IMR-90 (cell line): Measurements from ENCODE around the gene INO80E. TPM values are rescaled to one million over a fixed set of nuclear protein-coding genes. Genes with fewer than 3 reads are reported as not detected.
"Not testable (repeated sequence)": the region's sequence is repeated elsewhere in the genome, so short reads cannot be mapped to it uniquely, and the experiment has no call there.

Source experiments
- ATAC-seq: fragments of 200-7000 bp; cut with Tn5 transposase; 2 replicates; pipeline ENCODE4 v1.9.1; 2020; ENCODE audit warnings: low read depth, mild to moderate bottlenecking, moderate library complexity
- BruUV-seq: library from RNA; stranded (reverse); fragments of 400-500 nt; replicated peaks from 2 replicates; lab custom pipeline; 2021; lab: Mats Ljungman, UMichigan
- CTCF ChIA-PET: fragments of 300-600 bp; formaldehyde crosslinking; extraction: SDS; loops from one replicate; lab custom pipeline; 2021; ENCODE audit warnings: antibody characterized with exemption; lab: Yijun Ruan, JAX
- POLR2A ChIA-PET: fragments of 300-600 bp; sonication (Branson Sonifier 250); formaldehyde crosslinking; loops from one replicate; lab custom pipeline; 2022; ENCODE audit warnings: antibody characterized with exemption; ENCODE audit not compliant: unreplicated experiment; lab: Charles Lee
- DNase-seq: peaks from one replicate; pipeline ENCODE4 v3.0.0; 2013
- H2AFZ ChIP-seq: replicated peaks from 2 replicates; pipeline ENCODE3; 2013; ENCODE audit warnings: low read length, mild to moderate bottlenecking; ENCODE audit not compliant: poor library complexity
- H2AK5ac ChIP-seq: 2 replicates; pipeline ENCODE4 v1.6.1; 2013; ENCODE audit warnings: low read depth, low read length, inconsistent platforms
- H2AK9ac ChIP-seq: replicated peaks from 2 replicates; pipeline ENCODE3; 2013; ENCODE audit warnings: mild to moderate bottlenecking, low read depth, low read length, moderate library complexity; ENCODE audit not compliant: poor library complexity
- H2BK120ac ChIP-seq: 2 replicates; pipeline ENCODE4 v1.6.1; 2013; ENCODE audit warnings: low read depth, low read length, inconsistent platforms
- H2BK15ac ChIP-seq: 3 replicates; pipeline ENCODE4 v1.6.1; 2013; ENCODE audit warnings: low read depth, low read length, inconsistent platforms
- H2BK20ac ChIP-seq: 2 replicates; pipeline ENCODE4 v1.6.1; 2013; ENCODE audit warnings: low read depth, mild to moderate bottlenecking, inconsistent platforms, low read length, moderate library complexity
- H2BK5ac ChIP-seq: 2 replicates; pipeline ENCODE4 v1.6.1; 2013; ENCODE audit warnings: mild to moderate bottlenecking, low read depth, low read length, inconsistent platforms; ENCODE audit not compliant: poor library complexity, severe bottlenecking
- H3K14ac ChIP-seq: replicated peaks from 2 replicates; pipeline ENCODE4 v1.6.1; 2013; ENCODE audit warnings: low read depth, low read length, inconsistent platforms
- H3K18ac ChIP-seq: 2 replicates; pipeline ENCODE4 v1.6.1; 2013; ENCODE audit warnings: low read depth, low read length, control low read depth
- H3K23ac ChIP-seq: 2 replicates; pipeline ENCODE4 v1.6.1; 2013; ENCODE audit warnings: low read depth, low read length, inconsistent platforms
- H3K27ac ChIP-seq: 2 replicates; pipeline ENCODE4 v1.5.1; 2013; ENCODE audit warnings: mild to moderate bottlenecking, control low read depth, low read length; ENCODE audit not compliant: insufficient read depth
- H3K27me3 ChIP-seq: 2 replicates; pipeline ENCODE4 v1.6.1; 2013; ENCODE audit warnings: low read length; ENCODE audit not compliant: control insufficient read depth, insufficient read depth
- H3K36me3 ChIP-seq: 2 replicates; pipeline ENCODE4 v1.6.1; 2013; ENCODE audit warnings: low read length, mixed read lengths; ENCODE audit not compliant: control insufficient read depth, insufficient read depth
- H3K4ac ChIP-seq: 2 replicates; pipeline ENCODE4 v1.6.1; 2013; ENCODE audit warnings: low read depth, low read length, inconsistent platforms
- H3K4me1 ChIP-seq: 2 replicates; pipeline ENCODE4 v1.6.1; 2013; ENCODE audit warnings: low read length, mixed read lengths; ENCODE audit not compliant: control insufficient read depth, insufficient read depth
- H3K4me2 ChIP-seq: 2 replicates; pipeline ENCODE4 v1.6.1; 2013; ENCODE audit warnings: low read depth, mild to moderate bottlenecking, control low read depth, low read length, moderate library complexity
- H3K4me3 ChIP-seq: 2 replicates; pipeline ENCODE4 v1.5.1; 2013; ENCODE audit warnings: low read depth, mild to moderate bottlenecking, control low read depth, low read length, moderate library complexity; ENCODE audit not compliant: insufficient read depth
- H3K56ac ChIP-seq: 2 replicates; pipeline ENCODE4 v1.6.1; 2013; ENCODE audit warnings: low read length, inconsistent platforms; ENCODE audit not compliant: insufficient read depth; ENCODE audit errors: extremely low read depth
- H3K79me1 ChIP-seq, 2 experiments: 2 replicates each; pipeline ENCODE4 v1.6.1; 2013; ENCODE audit warnings: low read length in 2 of 2, inconsistent platforms in 1 of 2, low read depth in 1 of 2
- H3K9ac ChIP-seq: 2 replicates; pipeline ENCODE4 v1.6.1; 2013; ENCODE audit warnings: low read depth, low read length, control low read depth
- H3K9me1 ChIP-seq: 2 replicates; pipeline ENCODE4 v1.6.1; 2013; ENCODE audit warnings: low read length, inconsistent platforms; ENCODE audit not compliant: insufficient read depth
- H3K9me3 ChIP-seq: 2 replicates; pipeline ENCODE4 v1.6.1; 2013; ENCODE audit warnings: low read length; ENCODE audit not compliant: control insufficient read depth, insufficient read depth
- H4K20me1 ChIP-seq: 2 replicates; pipeline ENCODE4 v1.6.1; 2013; ENCODE audit warnings: low read length, inconsistent platforms; ENCODE audit not compliant: insufficient read depth
- H4K5ac ChIP-seq: 2 replicates; pipeline ENCODE4 v1.6.1; 2013; ENCODE audit warnings: mild to moderate bottlenecking, low read depth, low read length, control low read depth
- H4K8ac ChIP-seq, 2 experiments: 2 replicates each; pipeline ENCODE4 v1.6.1; 2013; ENCODE audit warnings: low read depth in 2 of 2, low read length in 2 of 2, control low read depth in 1 of 2, inconsistent platforms in 1 of 2
- H4K91ac ChIP-seq: 2 replicates; pipeline ENCODE4 v1.6.1; 2013; ENCODE audit warnings: low read depth, low read length, inconsistent platforms; ENCODE audit not compliant: insufficient read depth
- BHLHE40 ChIP-seq: fragments of 150-350 bp; IDR thresholded peaks from 2 replicates; pipeline ENCODE4 v1.6.1; 2016; ENCODE audit warnings: mild to moderate bottlenecking, low read depth, low read length
- RFX5 ChIP-seq: IDR thresholded peaks from 2 replicates; pipeline ENCODE4 v1.8.0; 2012; ENCODE audit warnings: low read depth, mild to moderate bottlenecking, low read length, moderate library complexity
- SMC3 ChIP-seq: fragments of 150-350 bp; IDR thresholded peaks from 2 replicates; pipeline ENCODE4 v1.6.1; 2016; ENCODE audit warnings: low read depth, mild to moderate bottlenecking, antibody characterized with exemption, low read length, moderate library complexity
- WGBS, 2 experiments: methylation state at CpG; one replicate each; pipeline versions ENCODE4 v1.1.5 to v1.1.7; 2013; ENCODE audit warnings: missing lambda C conversion rate in 2 of 2; ENCODE audit not compliant: insufficient read length in 1 of 2; ENCODE audit errors: extremely low coverage in 2 of 2; 5-methylcytosine and 5-hydroxymethylcytosine counted together
- dilution Hi-C: fragments of 300-500 bp; cut with HindIII; formaldehyde crosslinking; loops from one replicate; pipeline ENCODE4 v1.14.3; 2018; ENCODE audit warnings: low sequenced_read_pairs; ENCODE audit not compliant: unreplicated experiment
- in situ Hi-C: fragments of 300-500 bp; cut with MboI; formaldehyde crosslinking; loops from 3 replicates; pipeline ENCODE4 v1.14.3; 2019; ENCODE audit warnings: low sequenced_read_pairs, inconsistent platforms, mixed read lengths
- intact Hi-C: fragments of 100-400 bp; cut with micrococcal nuclease; formaldehyde crosslinking; loops from 2 replicates; pipeline ENCODE4 v1.10.0; 2022
- polyA plus RNA-seq, 3 experiments: library from polyadenylated mRNA; depleted of rRNA; stranded (reverse); fragments of >200 nt; gene quantifications; 2 replicates each; pipeline ENCODE4 v1.2.3, GENCODE V29; 2012; ENCODE audit warnings: low replicate concordance in 1 of 3
- total RNA-seq: library from RNA; depleted of rRNA; stranded (reverse); fragments of >200 nt; gene quantifications from 2 replicates; pipeline ENCODE4 v1.2.3, GENCODE V29; 2012

The INO80E gene
- total and polyA plus RNA-seq, 2 of the 4 experiments (the other 2 are of a cell fraction): 40.9 to 42.1 TPM

DNA sequence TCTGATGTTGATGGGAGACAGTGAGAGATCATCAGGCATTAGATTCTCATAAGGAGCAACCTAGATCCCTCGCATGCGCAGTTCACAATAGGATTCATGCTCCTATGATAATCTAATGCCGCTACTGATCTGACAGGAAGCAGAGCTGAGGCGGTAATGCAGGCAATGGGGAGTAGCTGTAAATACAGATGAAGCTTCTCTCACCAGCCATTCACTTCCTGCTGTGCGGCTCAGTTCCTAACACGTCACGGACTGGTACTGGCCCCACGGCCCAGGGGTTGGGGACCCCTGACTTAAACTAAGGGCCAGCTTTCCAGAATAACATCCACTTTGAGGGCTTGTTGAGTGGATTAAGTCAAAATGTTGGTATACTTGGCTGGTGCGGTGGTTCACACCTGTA lies 36.7 kb upstream of the INO80E start:
- H3K4me1 ChIP-seq: peaks cover 8% of the 10 kb centered on the region
- in situ Hi-C loops (no loop called here), intact Hi-C loops (no loop called here), dilution Hi-C loops (no loop called here)
- WGBS, 2 experiments: no CpG with 5 or more reads among the region's 9 CpGs
- DNase-seq (no peak), ATAC-seq (no peak)
- no peak overlapping the region for H3K4ac ChIP-seq
- H3K14ac ChIP-seq: no peak overlapping the region
- H2AFZ ChIP-seq: no peak overlapping the region
- H3K4me2 ChIP-seq: no peak overlapping the region
- H3K4me3 ChIP-seq: no peak overlapping the region
- no peak overlapping the region for H3K23ac ChIP-seq
- H4K91ac ChIP-seq: no peak overlapping the region
- no peak overlapping the region for H2AK5ac ChIP-seq
- no peaks in the 10 kb centered on the region for H3K27me3 ChIP-seq
- no peak overlapping the region for H2AK9ac ChIP-seq
- no peaks in the 10 kb centered on the region for H3K9me3 ChIP-seq
- H2BK20ac ChIP-seq: no peak overlapping the region
- H3K36me3 ChIP-seq: peaks cover 2% of the 10 kb centered on the region; the same call in 1 of the 2 replicates
- no peak overlapping the region for H3K56ac ChIP-seq
- H3K9ac ChIP-seq: no peak overlapping the region
- peaks cover 5% of the 10 kb centered on the region; the same call in 1 of the 2 replicates for H3K9me1 ChIP-seq
- H3K79me1 ChIP-seq: peaks cover 12 to 22% of the 10 kb centered on the region in 2 experiments; a peak in 3 of 4 replicates
- no peak overlapping the region for H2BK120ac ChIP-seq
- no peak overlapping the region for H2BK5ac ChIP-seq
- H3K18ac ChIP-seq: no peak overlapping the region
- no peak overlapping the region for H4K5ac ChIP-seq
- H4K20me1 ChIP-seq: no peaks in the 10 kb centered on the region
- ChIA-PET CTCF (no interaction called here), POLR2A (no interaction called here)
- H4K8ac ChIP-seq: no peak overlapping the region
- H3K27ac ChIP-seq: no peak overlapping the region
- BruUV-seq: no TSS peak
- no peak for TF ChIP-seq RFX5
- TF ChIP-seq BHLHE40: no peak
- TF ChIP-seq SMC3: no peak
- H2BK15ac ChIP-seq: no peak overlapping the region

- H2BK5ac ChIP-seq, H3K4me3 ChIP-seq, H2BK120ac ChIP-seq, H3K23ac ChIP-seq, intact Hi-C loops, H3K4me2 ChIP-seq, H3K9me1 ChIP-seq, POLR2A ChIA-PET, H4K8ac ChIP-seq, H3K56ac ChIP-seq, CTCF ChIA-PET, H3K4me1 ChIP-seq, H2AK5ac ChIP-seq, H3K4ac ChIP-seq, H3K27me3 ChIP-seq, ATAC-seq, in situ Hi-C loops, H3K18ac ChIP-seq, BruUV-seq, H3K9ac ChIP-seq, H3K9me3 ChIP-seq, H3K27ac ChIP-seq, H2BK15ac ChIP-seq, H4K91ac ChIP-seq, H2BK20ac ChIP-seq, H3K36me3 ChIP-seq, dilution Hi-C loops, DNase-seq, H2AFZ ChIP-seq, H4K5ac ChIP-seq, H2AK9ac ChIP-seq, H4K20me1 ChIP-seq, H3K14ac ChIP-seq: not testable (repeated sequence)
- peaks cover 12 to 25% of the 10 kb centered on the region in 2 experiments; a peak in 3 of 4 replicates for H3K79me1 ChIP-seq
- no CpG with 5 or more reads among the region's 4 CpGs for WGBS, 2 experiments
Measured at GRCh38 chr16:29959821-29960220, 36.2 kb upstream of the INO80E start.
